Ecto neural progenitor cell (in vitro differentiated cells): ENCODE results near the gene PAM16.
"Not testable (repeated sequence)": the region's sequence is repeated elsewhere in the genome, so short reads cannot be mapped to it uniquely, and the experiment has no call there.

Experiments used
- DNase-seq: peaks from one replicate; pipeline ENCODE4 v3.0.0-alpha.2; 2018; ENCODE audit warnings: low spot score

Gene PAM16

GRCh38 chr16:4352843-4353242 lies 1.7 kb upstream of the PAM16 start:
- DNase-seq: no peak

- no peak for DNase-seq
These were observed 759 bp upstream of the PAM16 start for GRCh38 chr16:4351880-4352279.

- no peak for DNase-seq
These were observed 745 bp downstream of the PAM16 start for GRCh38 chr16:4350365-4350786.

- no peak for DNase-seq
These were observed 1.8 kb downstream of the PAM16 start for GRCh38 chr16:4349332-4349731.

GRCh38 chr16:4347765-4348509 lies 3.2 kb downstream of the PAM16 start:
- DNase-seq: no peak

- no peak for DNase-seq
These were observed 4.1 kb downstream of the PAM16 start for GRCh38 chr16:4347010-4347409.

- DNase-seq: no peak
These were observed 5.0 kb downstream of the PAM16 start for GRCh38 chr16:4345836-4346781.

GRCh38 chr16:4344983-4345835 lies 5.9 kb downstream of the PAM16 start:
- DNase-seq: no peak

- DNase-seq: not testable (repeated sequence)
These were observed 6.7 kb downstream of the PAM16 start for GRCh38 chr16:4344300-4344982.

- DNase-seq: no peak
These were observed 8.0 kb downstream of the PAM16 start for GRCh38 chr16:4342866-4343744.

- DNase-seq: no peak
These were observed 9.9 kb downstream of the PAM16 start for GRCh38 chr16:4341250-4341649.

GRCh38 chr16:4340443-4340842 lies 10.7 kb downstream of the PAM16 start:
- DNase-seq: no peak

- DNase-seq: no peak
These were observed 11.2 kb downstream of the PAM16 start for GRCh38 chr16:4339909-4340308.

- DNase-seq: no peak
These were observed 11.7 kb downstream of the PAM16 start for GRCh38 chr16:4339455-4339854.

GRCh38 chr16:4338712-4339299 lies 12.3 kb downstream of the PAM16 start:
- DNase-seq: no peak

GRCh38 chr16:4338125-4338582 lies 13.0 kb downstream of the PAM16 start:
- no peak for DNase-seq

- no peak for DNase-seq
These were observed 13.5 kb downstream of the PAM16 start for GRCh38 chr16:4337540-4338088.

- DNase-seq: no peak
These were observed 14.2 kb downstream of the PAM16 start for GRCh38 chr16:4336701-4337539.
